Loucy (cell line): ENCODE results near the gene TMCC3.

Experiments used
- H2AFZ ChIP-seq: fragments of 200-600 bp; sonication (generic); 2 replicates; pipeline ENCODE4 v1.6.0; 2016; ENCODE audit warnings: antibody characterized with exemption, mild to moderate bottlenecking, low read length, moderate library complexity
- H3F3A ChIP-seq: fragments of 200-600 bp; 2 replicates; pipeline ENCODE4 v1.6.0; 2016; ENCODE audit warnings: antibody characterized with exemption, low read depth, mild to moderate bottlenecking
- H3K27me3 ChIP-seq: fragments of 200-600 bp; sonication (generic); 2 replicates; pipeline ENCODE4 v1.6.1; 2014; ENCODE audit warnings: low read length, mild to moderate bottlenecking; ENCODE audit not compliant: insufficient read depth, poor library complexity, severe bottlenecking
- H3K36me3 ChIP-seq: fragments of 200-600 bp; sonication (generic); 2 replicates; pipeline ENCODE4 v1.6.1; 2016; ENCODE audit warnings: low read length; ENCODE audit not compliant: insufficient read depth
- H3K4me1 ChIP-seq: fragments of 200-600 bp; sonication (generic); 2 replicates; pipeline ENCODE4 v1.5.1; 2014; ENCODE audit warnings: low read length, mild to moderate bottlenecking; ENCODE audit not compliant: insufficient read depth, poor library complexity, severe bottlenecking
- H3K4me2 ChIP-seq: fragments of 200-600 bp; sonication (generic); 2 replicates; pipeline ENCODE4 v1.6.0; 2014; ENCODE audit warnings: antibody characterized with exemption, low read length, low read depth, mild to moderate bottlenecking; ENCODE audit not compliant: poor library complexity, severe bottlenecking
- H3K4me3 ChIP-seq: fragments of 200-600 bp; sonication (generic); 2 replicates; pipeline ENCODE4 v1.5.1; 2014; ENCODE audit warnings: low read length, mild to moderate bottlenecking, mixed read lengths; ENCODE audit not compliant: poor library complexity, severe bottlenecking
- H3K79me2 ChIP-seq: fragments of 200-600 bp; sonication (generic); 2 replicates; pipeline ENCODE4 v1.6.1; 2014; ENCODE audit warnings: low read length; ENCODE audit not compliant: insufficient read depth
- H3K9ac ChIP-seq: fragments of 200-600 bp; sonication (generic); 2 replicates; pipeline ENCODE4 v1.6.0; 2014; ENCODE audit warnings: mild to moderate bottlenecking, low read depth, low read length, moderate library complexity; ENCODE audit not compliant: poor library complexity, severe bottlenecking
- H3K9me2 ChIP-seq: fragments of 200-600 bp; sonication (generic); replicated peaks from 2 replicates; pipeline ENCODE4 v1.6.1; 2016; ENCODE audit warnings: low read depth, low read length, mixed read lengths
- H3K9me3 ChIP-seq: fragments of 200-600 bp; sonication (generic); 2 replicates; pipeline ENCODE4 v1.6.1; 2014; ENCODE audit warnings: mild to moderate bottlenecking, antibody characterized with exemption, low read length, low read depth; ENCODE audit not compliant: insufficient read depth
- H4K20me1 ChIP-seq: fragments of 200-600 bp; sonication (generic); 2 replicates; pipeline ENCODE4 v1.6.0; 2014; ENCODE audit warnings: antibody characterized with exemption, low read length, mild to moderate bottlenecking; ENCODE audit not compliant: insufficient read depth, poor library complexity, severe bottlenecking
- EZH2phosphoT487 ChIP-seq: fragments of 200-600 bp; IDR thresholded peaks from 2 replicates; pipeline ENCODE4 v1.6.1; 2018; ENCODE audit warnings: antibody characterized with exemption, mild to moderate bottlenecking, moderate library complexity, borderline replicate concordance
- TF ChIP-seq, protein P1 (sequence below): fragments of 200-600 bp; sonication (generic); conservative IDR thresholded peaks from 2 replicates; pipeline ENCODE4 v1.5.1; 2014; ENCODE audit warnings: mild to moderate bottlenecking, antibody characterized with exemption, low read length

Gene TMCC3

GRCh38 chr12:94570161-94570560 lies 80.2 kb downstream of the TMCC3 start:
- H3K4me3 ChIP-seq: no peak overlapping the region
- no peak for TF ChIP-seq EZH2phosphoT487
- TF ChIP-seq, protein P1, sequence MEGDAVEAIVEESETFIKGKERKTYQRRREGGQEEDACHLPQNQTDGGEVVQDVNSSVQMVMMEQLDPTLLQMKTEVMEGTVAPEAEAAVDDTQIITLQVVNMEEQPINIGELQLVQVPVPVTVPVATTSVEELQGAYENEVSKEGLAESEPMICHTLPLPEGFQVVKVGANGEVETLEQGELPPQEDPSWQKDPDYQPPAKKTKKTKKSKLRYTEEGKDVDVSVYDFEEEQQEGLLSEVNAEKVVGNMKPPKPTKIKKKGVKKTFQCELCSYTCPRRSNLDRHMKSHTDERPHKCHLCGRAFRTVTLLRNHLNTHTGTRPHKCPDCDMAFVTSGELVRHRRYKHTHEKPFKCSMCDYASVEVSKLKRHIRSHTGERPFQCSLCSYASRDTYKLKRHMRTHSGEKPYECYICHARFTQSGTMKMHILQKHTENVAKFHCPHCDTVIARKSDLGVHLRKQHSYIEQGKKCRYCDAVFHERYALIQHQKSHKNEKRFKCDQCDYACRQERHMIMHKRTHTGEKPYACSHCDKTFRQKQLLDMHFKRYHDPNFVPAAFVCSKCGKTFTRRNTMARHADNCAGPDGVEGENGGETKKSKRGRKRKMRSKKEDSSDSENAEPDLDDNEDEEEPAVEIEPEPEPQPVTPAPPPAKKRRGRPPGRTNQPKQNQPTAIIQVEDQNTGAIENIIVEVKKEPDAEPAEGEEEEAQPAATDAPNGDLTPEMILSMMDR: no peak
- no peaks in the 10 kb centered on the region for H3K36me3 ChIP-seq
- H3K4me1 ChIP-seq: no peaks in the 10 kb centered on the region
- no peak overlapping the region for H2AFZ ChIP-seq
- H3F3A ChIP-seq: no peaks in the 10 kb centered on the region
- no peaks in the 10 kb centered on the region for H3K9me2 ChIP-seq
- no peaks in the 10 kb centered on the region for H3K9me3 ChIP-seq
- H4K20me1 ChIP-seq: no peaks in the 10 kb centered on the region
- no peak overlapping the region for H3K9ac ChIP-seq
- no peaks in the 10 kb centered on the region for H3K27me3 ChIP-seq
- no peaks in the 10 kb centered on the region for H3K79me2 ChIP-seq
- no peak overlapping the region for H3K4me2 ChIP-seq

DNA sequence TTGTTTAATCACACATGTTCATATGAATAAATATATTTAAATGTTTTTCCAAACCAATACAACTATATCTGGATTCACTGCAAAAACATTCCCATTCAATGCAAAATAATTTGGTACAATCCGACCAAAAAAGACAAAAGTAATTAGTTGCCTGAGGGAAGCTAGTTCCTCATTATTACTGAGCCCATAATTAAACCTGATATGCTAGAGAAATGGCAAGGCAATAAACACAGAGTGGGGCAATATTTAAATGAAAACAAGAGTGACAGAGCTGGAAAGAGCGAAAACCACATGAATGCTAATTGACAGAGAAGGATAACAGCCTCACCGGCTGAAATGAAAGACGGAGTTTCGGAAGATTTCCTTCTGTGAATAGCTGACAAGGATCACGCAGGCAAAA lies 82.6 kb downstream of the TMCC3 start:
- Histone ChIP-seq H3K4me2 (no peak overlapping the region), H3K27me3 (no peaks in the 10 kb centered on the region)

GRCh38 chr12:94566345-94566744 lies 84.0 kb downstream of the TMCC3 start:
- Histone ChIP-seq H3K9ac (no peak overlapping the region), H3K79me2 (no peaks in the 10 kb centered on the region), H3K27me3 (no peaks in the 10 kb centered on the region), H3F3A (no peaks in the 10 kb centered on the region), H3K4me1 (no peaks in the 10 kb centered on the region), H3K4me2 (no peak overlapping the region), H3K9me2 (no peaks in the 10 kb centered on the region), H3K9me3 (no peaks in the 10 kb centered on the region), H4K20me1 (no peaks in the 10 kb centered on the region), H3K4me3 (no peak overlapping the region), H3K36me3 (no peaks in the 10 kb centered on the region), H2AFZ (no peak overlapping the region)
- TF ChIP-seq, protein P1: no peak
- no peak for TF ChIP-seq EZH2phosphoT487

More for the DNA sequence above, 82.6 kb downstream of the TMCC3 start:
- Histone ChIP-seq H3K4me3 (no peak overlapping the region), H3K9ac (no peak overlapping the region), H3K9me2 (no peaks in the 10 kb centered on the region), H3K79me2 (no peaks in the 10 kb centered on the region), H4K20me1 (no peaks in the 10 kb centered on the region), H3K36me3 (no peaks in the 10 kb centered on the region), H3K9me3 (no peaks in the 10 kb centered on the region), H3F3A (no peaks in the 10 kb centered on the region), H3K4me1 (no peaks in the 10 kb centered on the region), H2AFZ (no peak overlapping the region)
- no peak for TF ChIP-seq EZH2phosphoT487

DNA sequence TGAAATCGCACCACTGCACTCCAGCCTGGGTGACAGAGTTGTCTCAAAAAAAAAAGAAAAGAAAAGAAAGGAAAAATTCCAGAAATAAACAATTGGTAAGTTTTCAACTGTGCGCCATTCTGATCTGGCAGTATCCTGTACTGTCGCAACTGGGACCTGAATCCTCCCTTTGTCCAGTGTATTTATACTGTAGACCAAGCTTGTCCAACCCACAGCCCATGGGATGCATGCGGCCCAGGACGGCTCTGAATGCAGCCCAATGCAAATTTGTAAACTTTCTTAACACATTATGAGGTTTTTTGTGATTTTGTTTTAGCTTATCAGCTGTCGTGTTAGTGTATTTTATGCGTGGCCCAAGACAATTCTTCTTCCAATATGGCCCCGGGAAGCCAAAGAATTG lies 84.7 kb downstream of the TMCC3 start:
- H2AFZ ChIP-seq: no peak overlapping the region
- H3K9ac ChIP-seq: no peak overlapping the region
- no peak overlapping the region for H3K4me3 ChIP-seq
- no peaks in the 10 kb centered on the region for H3K36me3 ChIP-seq
- no peaks in the 10 kb centered on the region for H3K4me1 ChIP-seq
- no peaks in the 10 kb centered on the region for H3K27me3 ChIP-seq
- H3K79me2 ChIP-seq: no peaks in the 10 kb centered on the region
- no peak overlapping the region for H3K4me2 ChIP-seq
- H4K20me1 ChIP-seq: no peaks in the 10 kb centered on the region
- TF ChIP-seq, protein P1: no peak
- no peak for TF ChIP-seq EZH2phosphoT487
- no peaks in the 10 kb centered on the region for H3F3A ChIP-seq
- no peaks in the 10 kb centered on the region for H3K9me3 ChIP-seq
- H3K9me2 ChIP-seq: no peaks in the 10 kb centered on the region
